HEK293T (cell line): ENCODE data around the gene PLPPR2.
"Not testable (repeated sequence)": the region's sequence is repeated elsewhere in the genome, so short reads cannot be mapped to it uniquely, and the experiment has no call there.

Experiments
- BHLHE40 ChIP-seq: fragments of 450-650 bp; IDR thresholded peaks from 2 replicates; pipeline ENCODE4 v1.6.1; 2016; ENCODE audit warnings: mild to moderate bottlenecking, moderate library complexity, borderline replicate concordance
- CTBP1 ChIP-seq: fragments of 450-650 bp; IDR thresholded peaks from 2 replicates; pipeline ENCODE4 v1.6.1; 2016; ENCODE audit warnings: borderline replicate concordance
- FOXA1 ChIP-seq: fragments of 450-650 bp; IDR thresholded peaks from 2 replicates; pipeline ENCODE4 v1.6.1; 2016; ENCODE audit warnings: mild to moderate bottlenecking
- FOXK2 ChIP-seq: fragments of 450-650 bp; IDR thresholded peaks from 2 replicates; pipeline ENCODE4 v1.6.1; 2016; ENCODE audit warnings: mild to moderate bottlenecking
- SP1 ChIP-seq: fragments of 450-650 bp; IDR thresholded peaks from 2 replicates; pipeline ENCODE4 v1.6.1; 2017
- SUZ12 ChIP-seq: fragments of 450-650 bp; IDR thresholded peaks from 2 replicates; pipeline ENCODE4 v1.6.1; 2016; ENCODE audit warnings: mild to moderate bottlenecking
- TARDBP ChIP-seq: fragments of 450-650 bp; IDR thresholded peaks from 2 replicates; pipeline ENCODE4 v1.6.1; 2016
- ZNF384 ChIP-seq: fragments of 450-650 bp; IDR thresholded peaks from 2 replicates; pipeline ENCODE4 v1.6.1; 2016

DNA sequence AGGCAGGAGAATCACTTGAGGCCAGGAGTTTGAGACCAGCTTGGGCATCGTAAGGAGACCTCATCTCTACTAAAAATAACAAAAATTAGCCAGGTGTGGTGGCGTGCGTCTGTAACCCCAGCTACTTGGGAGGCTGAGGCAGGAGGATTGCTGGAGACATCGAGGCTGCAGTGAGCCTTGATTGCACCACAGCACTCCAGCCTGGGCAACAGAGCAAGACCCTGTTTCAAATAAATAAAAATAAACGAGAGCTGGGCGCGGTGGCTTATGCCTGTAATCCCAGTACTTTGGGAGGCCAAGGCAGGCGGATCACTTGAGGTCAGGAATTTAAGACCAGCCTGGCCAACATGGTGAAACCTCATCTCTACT lies 15.1 kb upstream of the PLPPR2 start:
- not testable (repeated sequence) for TF ChIP-seq BHLHE40, SUZ12, FOXK2, TARDBP, ZNF384, FOXA1, SP1, CTBP1
